DMS53 treated with DMSO at 0.1 percent for 48 hours (cell line): Measurements from ENCODE around the gene CD300LG.

Experiments
- DNase-seq: peaks from one replicate; lab custom pipeline; 2025; ENCODE audit not compliant: unreplicated experiment; lab: John Stamatoyannopoulos, UW

Gene CD300LG

GRCh38 chr17:43823350-43824084, 23.5 kb upstream of the CD300LG start:
- DNase-seq = no peak

GRCh38 chr17:43825567-43825966, 21.4 kb upstream of the CD300LG start:
- no peak for DNase-seq

GRCh38 chr17:43826206-43826605, 20.8 kb upstream of the CD300LG start:
- no peak for DNase-seq

GRCh38 chr17:43827596-43827995, 19.4 kb upstream of the CD300LG start:
- no peak for DNase-seq

GRCh38 chr17:43829738-43830137, 17.2 kb upstream of the CD300LG start:
- DNase-seq = no peak

- no peak for DNase-seq
Observed at GRCh38 chr17:43830510-43831140, 16.4 kb upstream of the CD300LG start.

- no peak for DNase-seq
Observed at GRCh38 chr17:43831633-43832032, 15.3 kb upstream of the CD300LG start.

- peak; percentile 37 for DNase-seq
Observed at GRCh38 chr17:43832168-43832975, 14.6 kb upstream of the CD300LG start.

GRCh38 chr17:43832976-43833829, 13.8 kb upstream of the CD300LG start, which contains the start of gene MPP3:
MPP3 (minus strand) TSS chr17:43833146; CDS start chr17:43831906, 1,240 bp downstream.
- peak; percentile 74 for DNase-seq

- no peak for DNase-seq
Observed at GRCh38 chr17:43834106-43834505, 12.9 kb upstream of the CD300LG start.

GRCh38 chr17:43839670-43840108, 7.3 kb upstream of the CD300LG start:
- DNase-seq = peak; percentile 96

GRCh38 chr17:43840814-43841213, 6.2 kb upstream of the CD300LG start:
- no peak for DNase-seq

- no peak for DNase-seq
Observed at GRCh38 chr17:43841282-43841681, 5.7 kb upstream of the CD300LG start.

GRCh38 chr17:43842091-43842974, 4.6 kb upstream of the CD300LG start:
- DNase-seq = peak; percentile 75

GRCh38 chr17:43842975-43843325, 4.0 kb upstream of the CD300LG start:
- peak; percentile 48 for DNase-seq

- no peak for DNase-seq
Observed at GRCh38 chr17:43844241-43844640, 2.7 kb upstream of the CD300LG start.

GRCh38 chr17:43845766-43846165, 1.2 kb upstream of the CD300LG start:
- no peak for DNase-seq

- peak; percentile 82 for DNase-seq
Observed at GRCh38 chr17:43846221-43846712, 709 bp upstream of the CD300LG start.

- no peak for DNase-seq
Observed at GRCh38 chr17:43848601-43849000, 1.6 kb downstream of the CD300LG start.

- DNase-seq = no peak
Observed at GRCh38 chr17:43849116-43849515, 2.1 kb downstream of the CD300LG start.
